ENCODE measurements around the gene SPTBN4.
"Not testable (repeated sequence)": the region's sequence is repeated elsewhere in the genome, so short reads cannot be mapped to it uniquely, and the experiment has no call there.

- not testable (repeated sequence) for TF ChIP-seq CTCF (IDR thresholded peaks at IDR 0.05; ENCODE audit: insufficient read depth, low read depth, low read length); EZH2 (IDR thresholded peaks at IDR 0.05; ENCODE audit: insufficient read depth, low read length)
These were observed 3.2 kb upstream of the SPTBN4 start for GRCh38 chr19:40463587-40464037.

All from astrocyte (in vitro differentiated cells and primary cell).